Psoas muscle (tissue), 8 donors: Measurements from ENCODE around the gene RPL35. TPM values are rescaled to one million over a fixed set of nuclear protein-coding genes. Genes with fewer than 3 reads are reported as not detected.

Source experiments
- ATAC-seq, 4 donors: fragments of 200-7000 bp; cut with Tn5 transposase; one replicate each; pipeline ENCODE4 v1.9.1; 2020; ENCODE audit warnings: moderate library complexity in 3 of 4, mild to moderate bottlenecking in 2 of 4
- DNase-seq, 2 donors: peaks; one replicate each; pipeline ENCODE4 v3.0.0-alpha.2; 2020
- H3K27ac ChIP-seq: fragments of 200-600 bp; one replicate; pipeline ENCODE4 v1.8.0; 2022
- H3K27me3 ChIP-seq, 3 donors: fragments of 200-600 bp in 1 of 3; one replicate each; pipeline versions ENCODE4 v1.6.1 to v1.8.0; 2013 to 2022; ENCODE audit warnings: low read length in 2 of 3, mild to moderate bottlenecking in 2 of 3, moderate library complexity in 1 of 3; ENCODE audit not compliant: insufficient read depth in 3 of 3
- H3K36me3 ChIP-seq, 2 donors: fragments of 200-600 bp in 1 of 2; one replicate each; pipeline versions ENCODE4 v1.6.1 to v1.8.0; 2013 to 2022; ENCODE audit warnings: low read depth in 1 of 2, mild to moderate bottlenecking in 1 of 2, moderate library complexity in 1 of 2; ENCODE audit not compliant: insufficient read depth in 1 of 2
- H3K4me1 ChIP-seq: fragments of 200-600 bp; one replicate; pipeline ENCODE4 v1.8.0; 2022
- H3K4me3 ChIP-seq: fragments of 200-600 bp; one replicate; pipeline ENCODE4 v1.8.0; 2022; ENCODE audit warnings: mild to moderate bottlenecking
- H3K9me3 ChIP-seq: fragments of 200-600 bp; one replicate; pipeline ENCODE4 v1.8.0; 2022
- CTCF ChIP-seq: fragments of 200-600 bp; IDR thresholded peaks from one replicate; pipeline ENCODE4 v1.8.0; 2022; ENCODE audit warnings: antibody characterized with exemption
- WGBS, 3 donors: extraction: QIAGEN DNeasy Blood & Tissue Kit; methylation state at CpG; one replicate each; pipeline versions ENCODE4 v1.1.6 to v1.1.7; 2013; 5-methylcytosine and 5-hydroxymethylcytosine counted together
- intact Hi-C, 2 donors: fragments of 100-400 bp; cut with DNase I; formaldehyde crosslinking; loops; one replicate each; pipeline versions ENCODE4 v1.11.0 to v1.14.2; 2022
- polyA plus RNA-seq, 3 donors: library from polyadenylated mRNA; stranded (reverse); fragments of 200-250 nt; gene quantifications; one replicate each; pipeline ENCODE4 v1.2.3, GENCODE V29; 2013
- total RNA-seq, 4 donors: library from RNA; stranded (reverse); fragmentation: NEBNext Ultra II Directional in 2 of 4; extraction: Animal tissue kit (Norgen Biotek cat#: 25700) in 2 of 4; gene quantifications; one replicate each; pipeline versions ENCODE4 v1.2.1 to v1.2.4, GENCODE V29; 2021 to 2023
- donor health status: healthy with polysubstance abuse.
- donor health status: DM: no; HTN: no; CAD: no; lungs with moderate emphysema.
- donor health status: Bipolar disorder and iron deficiency.
- donor health status: healthy.
- donor health status: DM: yes; HTN: yes; CAD: no.
- donor health status: DM: no; HTN: no; CAD: no.
- donor health status: DM: no; HTN: no; CAD: no.
- donor health status: DM: yes; HTN: yes; CAD: no.

RPL35 gene
- total and polyA plus RNA-seq, 7 donors, result 994 to 4,666 (median 1,307) TPM

- Histone ChIP-seq H3K9me3 (no peaks in the 10 kb centered on the region), H3K4me3 (no peak overlapping the region), H3K36me3 (no peaks in the 10 kb centered on the region), H3K4me1 (no peaks in the 10 kb centered on the region), H3K27me3 (no peaks in the 10 kb centered on the region), H3K27ac (peak overlapping the region; percentile 30)
- TF ChIP-seq CTCF, result no peak
- ATAC-seq, result peak in 1 of 4 donors; percentile 21
- 56 to 71% (median 63%) methylated on average over 12 of the region's 12 CpGs for WGBS, 3 donors
- intact Hi-C loops, result no loop called here
- no peak for DNase-seq
Measured at GRCh38 chr9:124810663-124811355, 50.9 kb downstream of the RPL35 start.

GRCh38 chr9:124809741-124810500 lies 51.8 kb downstream of the RPL35 start:
- Histone ChIP-seq H3K4me3 (no peak overlapping the region), H3K36me3 (no peaks in the 10 kb centered on the region), H3K4me1 (peaks cover 4% of the 10 kb centered on the region), H3K9me3 (no peaks in the 10 kb centered on the region), H3K27ac (no peak overlapping the region), H3K27me3 (no peaks in the 10 kb centered on the region)
- 93 to 94% (median 93%) methylated on average over 59 to 60 of the region's 60 CpGs for WGBS, 3 donors
- no peak for DNase-seq
- intact Hi-C loops, result no loop called here
- TF ChIP-seq CTCF, result no peak
- ATAC-seq, result no peak

- DNase-seq, result no peak
- no peak for ATAC-seq
- H3K27me3 ChIP-seq, result no peaks in the 10 kb centered on the region
- intact Hi-C loops, result no loop called here
- H3K4me1 ChIP-seq, result peaks cover 4% of the 10 kb centered on the region
- TF ChIP-seq CTCF, result no peak
- H3K36me3 ChIP-seq, result no peaks in the 10 kb centered on the region
- H3K27ac ChIP-seq, result no peak overlapping the region
- H3K9me3 ChIP-seq, result no peaks in the 10 kb centered on the region
- H3K4me3 ChIP-seq, result no peak overlapping the region
- 89 to 93% (median 90%) methylated on average over 6 of the region's 6 CpGs for WGBS, 3 donors
Measured at GRCh38 chr9:124809211-124809610, 52.5 kb downstream of the RPL35 start.

- Histone ChIP-seq H3K9me3 (no peaks in the 10 kb centered on the region), H3K27me3 (no peaks in the 10 kb centered on the region), H3K4me1 (peaks cover 4% of the 10 kb centered on the region), H3K27ac (no peak overlapping the region), H3K36me3 (no peaks in the 10 kb centered on the region), H3K4me3 (no peak overlapping the region)
- intact Hi-C loops, result no loop called here
- ATAC-seq (no peak), DNase-seq (no peak)
- no peak for TF ChIP-seq CTCF
- WGBS, 3 donors, result 89 to 91% (median 91%) methylated on average over 12 of the region's 12 CpGs
Measured at GRCh38 chr9:124808246-124808956, 53.4 kb downstream of the RPL35 start.

Other genes with a start within 250 kb of the RPL35 start
- gene NR6A1, start 90.6 kb downstream of the RPL35 start, total RNA-seq, result 1 to 10 TPM in 3 of 4 donors, under 1 TPM in 1; 0.54 to 2.6 (median 1.6) TPM
- gene NR6A1, start 90.6 kb downstream of the RPL35 start, polyA plus RNA-seq, result under 1 TPM; 0.32 to 0.70 (median 0.39) TPM
- gene OLFML2A, start 84.8 kb downstream of the RPL35 start, total RNA-seq, result 10 to 100 TPM in 3 of 4 donors, 1 to 10 TPM in 1; 7.1 to 30.3 (median 13.2) TPM
- 1 to 10 TPM; 3.0 to 5.1 (median 4.0) TPM for gene OLFML2A, start 84.8 kb downstream of the RPL35 start, polyA plus RNA-seq
- not detected for gene WDR38, start 8.5 kb downstream of the RPL35 start, total RNA-seq
- gene WDR38, start 8.5 kb downstream of the RPL35 start, polyA plus RNA-seq, result under 1 TPM in 1 of 3 donors, not detected in 2; 0.05 TPM
- gene ARPC5L, start 173 bp upstream of the RPL35 start, total RNA-seq, result 10 to 100 TPM; 32.3 to 54.9 (median 47.7) TPM
- 100 to 1,000 TPM in 1 of 3 donors, 10 to 100 TPM in 2; 47.0 to 165 (median 96.4) TPM for gene ARPC5L, start 173 bp upstream of the RPL35 start, polyA plus RNA-seq
- 10 to 100 TPM; 13.3 to 23.0 (median 17.0) TPM for gene GOLGA1, start 79.1 kb upstream of the RPL35 start, total RNA-seq
- 10 to 100 TPM in 2 of 3 donors, 1 to 10 TPM in 1; 8.0 to 21.3 (median 10.5) TPM for gene GOLGA1, start 79.1 kb upstream of the RPL35 start, polyA plus RNA-seq